Urinary bladder (tissue), 4 donors: ENCODE data around the gene OR4E1. TPM values are rescaled to one million over a fixed set of nuclear protein-coding genes. Genes with fewer than 3 reads are reported as not detected.
"Not testable (repeated sequence)": the region's sequence is repeated elsewhere in the genome, so short reads cannot be mapped to it uniquely, and the experiment has no call there.

Experiments used
- DNase-seq: peaks from one replicate; pipeline ENCODE4 v3.0.0-alpha.2; 2015; ENCODE audit errors: extremely low spot score
- H3K27ac ChIP-seq: one replicate; pipeline ENCODE4 v1.5.1; 2013; ENCODE audit warnings: low read depth, mild to moderate bottlenecking, moderate library complexity
- H3K36me3 ChIP-seq: one replicate; pipeline ENCODE4 v1.6.1; 2013; ENCODE audit warnings: mild to moderate bottlenecking, moderate library complexity; ENCODE audit not compliant: insufficient read depth
- H3K4me1 ChIP-seq: one replicate; pipeline ENCODE4 v1.6.1; 2013; ENCODE audit warnings: mild to moderate bottlenecking, moderate library complexity; ENCODE audit not compliant: insufficient read depth
- H3K4me3 ChIP-seq: one replicate; pipeline ENCODE4 v1.5.1; 2013; ENCODE audit warnings: low read depth, low read length
- WGBS: extraction: QIAGEN DNeasy Blood & Tissue Kit; methylation state at CpG from one replicate; pipeline ENCODE4 v1.1.7; 2013; 5-methylcytosine and 5-hydroxymethylcytosine counted together
- polyA plus RNA-seq: library from polyadenylated mRNA; stranded (reverse); fragments of 200-250 nt; gene quantifications from one replicate; pipeline ENCODE4 v1.2.3, GENCODE V29; 2013
- small RNA-seq: library from RNA; depleted of rRNA; stranded (forward); fragments of <200 nt; gene quantifications from one replicate; pipeline ENCODE3, GENCODE V24; 2014
- total RNA-seq: library from RNA; depleted of rRNA; stranded (reverse); fragments of >200 nt; gene quantifications from one replicate; pipeline ENCODE4 v1.2.3, GENCODE V29; 2014
- donor health status: healthy with polysubstance abuse.
- donor health status: healthy.

OR4E1 gene
- total and polyA plus RNA-seq, 2 donors: not detected

DNA sequence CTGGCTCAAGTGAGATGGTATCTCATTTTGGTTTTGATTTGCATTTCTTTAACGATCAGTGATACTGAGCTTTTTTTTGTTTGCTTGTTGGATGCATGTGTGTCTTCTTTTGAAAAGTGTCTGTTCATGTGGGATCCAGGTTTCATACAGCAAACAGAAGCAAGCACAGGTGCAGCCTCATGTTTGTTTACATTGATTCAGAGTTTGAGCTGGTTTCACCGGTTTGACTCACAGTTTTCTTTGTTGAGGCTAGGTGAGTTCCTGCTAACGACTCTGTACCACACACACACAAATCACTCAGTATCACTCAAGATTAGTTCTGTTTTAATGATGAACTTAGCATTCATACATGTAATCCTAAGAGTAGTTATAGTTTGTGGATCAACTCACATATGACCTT lies 42.5 kb downstream of the OR4E1 start:
- no peak overlapping the region for H3K4me3 ChIP-seq
- 24% methylated on average over 3 of the region's 3 CpGs for WGBS
- no peak for DNase-seq
- H3K27ac ChIP-seq: no peak overlapping the region
- H3K4me1 ChIP-seq: no peaks in the 10 kb centered on the region
- no peaks in the 10 kb centered on the region for H3K36me3 ChIP-seq

- not testable (repeated sequence) for H3K36me3 ChIP-seq, H3K4me3 ChIP-seq, DNase-seq, H3K27ac ChIP-seq, H3K4me1 ChIP-seq
- WGBS: 100% methylated on average over 1 of the region's 1 CpG
Observed at GRCh38 chr14:21630503-21630902, 43.1 kb downstream of the OR4E1 start.

GRCh38 chr14:21626491-21627230 lies 47.0 kb downstream of the OR4E1 start:
- Histone ChIP-seq H3K4me3 (no peak overlapping the region), H3K4me1 (no peaks in the 10 kb centered on the region), H3K36me3 (no peaks in the 10 kb centered on the region), H3K27ac (no peak overlapping the region)
- no peak for DNase-seq
- 70% methylated on average over 3 of the region's 3 CpGs for WGBS

Small RNA genes within 50 kb of the gene (small RNA-seq; reads per million reads assigned to genes)
- gene AC243972.3: not detected

Other genes starting within 250 kb of the OR4E1 start
- gene CHD8, start 217.7 kb downstream of the OR4E1 start, total RNA-seq: 65.3 TPM
- 29.9 TPM for gene CHD8, start 217.7 kb downstream of the OR4E1 start, polyA plus RNA-seq
- 34.3 TPM for gene RAB2B, start 196.9 kb downstream of the OR4E1 start, total RNA-seq
- 21.5 TPM for gene RAB2B, start 196.9 kb downstream of the OR4E1 start, polyA plus RNA-seq
- gene TOX4, start 196.6 kb downstream of the OR4E1 start, total RNA-seq: 25.9 TPM
- 46.5 TPM for gene TOX4, start 196.6 kb downstream of the OR4E1 start, polyA plus RNA-seq
- gene METTL3, start 162.5 kb downstream of the OR4E1 start, total RNA-seq: 64.4 TPM
- 36.0 TPM for gene METTL3, start 162.5 kb downstream of the OR4E1 start, polyA plus RNA-seq
- gene SALL2, start 147.5 kb downstream of the OR4E1 start, total RNA-seq: 6.4 TPM
- gene SALL2, start 147.5 kb downstream of the OR4E1 start, polyA plus RNA-seq: 11.9 TPM
- gene OR10G3, start 93.7 kb downstream of the OR4E1 start, total RNA-seq: not detected
- gene OR10G3, start 93.7 kb downstream of the OR4E1 start, polyA plus RNA-seq: not detected
- not detected for gene OR10G2, start 38.9 kb downstream of the OR4E1 start, total RNA-seq
- not detected for gene OR10G2, start 38.9 kb downstream of the OR4E1 start, polyA plus RNA-seq
- gene OR4E2, start 20.0 kb downstream of the OR4E1 start, total RNA-seq: not detected
- gene OR4E2, start 20.0 kb downstream of the OR4E1 start, polyA plus RNA-seq: not detected